OCI-LY7 (cell line): ENCODE data around the gene PRF1. TPM values are rescaled to one million over a fixed set of nuclear protein-coding genes. Genes with fewer than 3 reads are reported as not detected.

Experiments used
- BruUV-seq: library from RNA; stranded (reverse); fragments of 400-500 nt; replicated peaks from 2 replicates; lab custom pipeline; 2021; lab: Mats Ljungman, UMichigan
- CTCF ChIA-PET: fragments of 300-600 bp; sonication (Branson Sonifier 250); formaldehyde crosslinking; loops from one replicate; lab custom pipeline; 2022; ENCODE audit warnings: antibody characterized with exemption; ENCODE audit not compliant: unreplicated experiment; lab: Charles Lee
- POLR2A ChIA-PET: fragments of 300-600 bp; sonication (Branson Sonifier 250); formaldehyde crosslinking; loops from one replicate; lab custom pipeline; 2022; ENCODE audit warnings: antibody characterized with exemption; lab: Charles Lee
- DNase-seq: peaks from one replicate; pipeline ENCODE4 v3.0.0-alpha.2; 2015; ENCODE audit warnings: low spot score
- H2AFZ ChIP-seq: fragments of 200-600 bp; sonication (generic), shearing (Covaris generic); 2 replicates; pipeline ENCODE4 v1.6.1; 2014; ENCODE audit warnings: mild to moderate bottlenecking, antibody characterized with exemption, low read length, moderate library complexity
- H3K27ac ChIP-seq: fragments of 200-600 bp; sonication (generic); 2 replicates; pipeline ENCODE4 v1.5.1; 2014; ENCODE audit warnings: mixed run types, low read depth, mild to moderate bottlenecking, moderate library complexity, low read length, inconsistent platforms; ENCODE audit not compliant: poor library complexity, severe bottlenecking
- H3K36me3 ChIP-seq: fragments of 200-600 bp; sonication (generic); 2 replicates; pipeline ENCODE4 v1.6.1; 2014; ENCODE audit warnings: mild to moderate bottlenecking, antibody characterized with exemption, low read length, moderate library complexity, mixed read lengths; ENCODE audit not compliant: insufficient read depth
- H3K4me1 ChIP-seq: fragments of 200-600 bp; sonication (generic); 2 replicates; pipeline ENCODE4 v1.5.1; 2014; ENCODE audit warnings: mild to moderate bottlenecking, low read length; ENCODE audit not compliant: insufficient read depth, poor library complexity, severe bottlenecking
- H3K4me2 ChIP-seq: fragments of 200-600 bp; sonication (generic); 2 replicates; pipeline ENCODE4 v1.6.1; 2014; ENCODE audit warnings: mild to moderate bottlenecking, low read length
- H3K4me3 ChIP-seq: fragments of 200-600 bp; sonication (generic); 2 replicates; pipeline ENCODE4 v1.5.1; 2014; ENCODE audit warnings: mild to moderate bottlenecking, low read depth, low read length; ENCODE audit not compliant: poor library complexity, severe bottlenecking
- H3K79me2 ChIP-seq: fragments of 200-600 bp; sonication (generic); 2 replicates; pipeline ENCODE4 v1.6.1; 2016; ENCODE audit warnings: low read depth, mild to moderate bottlenecking, low read length, moderate library complexity, mixed read lengths; ENCODE audit not compliant: insufficient read depth
- H3K9me2 ChIP-seq: fragments of 200-600 bp; sonication (generic); 2 replicates; pipeline ENCODE4 v1.6.1; 2016; ENCODE audit warnings: mild to moderate bottlenecking, low read length, mixed read lengths; ENCODE audit not compliant: insufficient read depth
- H3K9me3 ChIP-seq: fragments of 200-600 bp; sonication (generic); 2 replicates; pipeline ENCODE4 v1.6.1; 2014; ENCODE audit warnings: mild to moderate bottlenecking, mixed run types, low read length, mixed read lengths
- H4K20me1 ChIP-seq: fragments of 200-600 bp; sonication (generic); 2 replicates; pipeline ENCODE4 v1.6.1; 2014; ENCODE audit warnings: mild to moderate bottlenecking, antibody characterized with exemption, low read length, moderate library complexity, mixed read lengths; ENCODE audit not compliant: insufficient read depth
- EZH2phosphoT487 ChIP-seq: fragments of 200-600 bp; sonication (generic); IDR thresholded peaks from 2 replicates; pipeline ENCODE4 v1.6.1; 2018; ENCODE audit warnings: low read depth, borderline replicate concordance, mild to moderate bottlenecking, mixed run types, antibody characterized with exemption, low read length, moderate library complexity, mixed read lengths
- intact Hi-C: fragments of 100-400 bp; cut with micrococcal nuclease; formaldehyde crosslinking; loops from one replicate; pipeline ENCODE4 v1.10.0; 2022; ENCODE audit not compliant: unreplicated experiment
- total RNA-seq, 2 experiments: library from RNA; depleted of rRNA in 1 of 2; stranded (reverse); fragments of >200 nt in 1 of 2; shearing (Covaris generic) in 1 of 2; gene quantifications; 2 replicates each; pipeline ENCODE4 v1.2.3, GENCODE V29; 2014 to 2022
- TF ChIP-seq, protein P1 (sequence below): fragments of 200-600 bp; sonication (generic); conservative IDR thresholded peaks from 2 replicates; pipeline ENCODE4 v1.5.1; 2014; ENCODE audit warnings: mild to moderate bottlenecking, antibody characterized with exemption, low read length, moderate library complexity, mixed read lengths

Gene PRF1
- total RNA-seq, 2 experiments from 2014 or later: 5.8 to 7.0 TPM

DNA sequence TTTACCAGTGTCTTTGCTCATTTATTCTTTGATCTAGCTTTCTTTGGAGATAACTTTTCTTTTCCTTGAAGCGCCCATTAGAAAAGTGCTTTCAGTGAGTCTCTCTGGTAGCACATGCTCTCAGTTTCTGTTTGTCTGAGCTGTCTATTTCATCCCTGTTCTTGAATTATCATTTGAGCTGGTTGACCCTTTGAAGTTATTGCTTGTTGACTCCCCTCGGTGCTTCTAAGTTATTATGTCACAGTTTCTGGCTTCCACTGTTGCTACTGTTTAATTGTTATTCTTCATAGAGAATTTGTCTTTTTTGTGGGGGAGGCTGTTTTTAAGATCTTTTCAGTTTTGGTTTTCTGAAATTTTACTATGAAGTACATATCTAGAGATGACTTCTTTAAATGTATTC lies 11.4 kb upstream of the PRF1 start:
- Histone ChIP-seq H3K27ac (no peak overlapping the region), H3K9me2 (no peaks in the 10 kb centered on the region), H3K4me1 (no peaks in the 10 kb centered on the region), H4K20me1 (no peaks in the 10 kb centered on the region), H3K4me2 (no peak overlapping the region), H3K9me3 (no peaks in the 10 kb centered on the region), H3K4me3 (no peak overlapping the region), H2AFZ (no peak overlapping the region), H3K36me3 (no peaks in the 10 kb centered on the region), H3K79me2 (no peaks in the 10 kb centered on the region)
- DNase-seq: no peak
- no peak for TF ChIP-seq EZH2phosphoT487
- TF ChIP-seq, protein P1, sequence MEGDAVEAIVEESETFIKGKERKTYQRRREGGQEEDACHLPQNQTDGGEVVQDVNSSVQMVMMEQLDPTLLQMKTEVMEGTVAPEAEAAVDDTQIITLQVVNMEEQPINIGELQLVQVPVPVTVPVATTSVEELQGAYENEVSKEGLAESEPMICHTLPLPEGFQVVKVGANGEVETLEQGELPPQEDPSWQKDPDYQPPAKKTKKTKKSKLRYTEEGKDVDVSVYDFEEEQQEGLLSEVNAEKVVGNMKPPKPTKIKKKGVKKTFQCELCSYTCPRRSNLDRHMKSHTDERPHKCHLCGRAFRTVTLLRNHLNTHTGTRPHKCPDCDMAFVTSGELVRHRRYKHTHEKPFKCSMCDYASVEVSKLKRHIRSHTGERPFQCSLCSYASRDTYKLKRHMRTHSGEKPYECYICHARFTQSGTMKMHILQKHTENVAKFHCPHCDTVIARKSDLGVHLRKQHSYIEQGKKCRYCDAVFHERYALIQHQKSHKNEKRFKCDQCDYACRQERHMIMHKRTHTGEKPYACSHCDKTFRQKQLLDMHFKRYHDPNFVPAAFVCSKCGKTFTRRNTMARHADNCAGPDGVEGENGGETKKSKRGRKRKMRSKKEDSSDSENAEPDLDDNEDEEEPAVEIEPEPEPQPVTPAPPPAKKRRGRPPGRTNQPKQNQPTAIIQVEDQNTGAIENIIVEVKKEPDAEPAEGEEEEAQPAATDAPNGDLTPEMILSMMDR: no peak
- ChIA-PET POLR2A (no interaction called here), CTCF (no interaction called here)
- intact Hi-C loops: no loop called here
- BruUV-seq: no TSS peak

DNA sequence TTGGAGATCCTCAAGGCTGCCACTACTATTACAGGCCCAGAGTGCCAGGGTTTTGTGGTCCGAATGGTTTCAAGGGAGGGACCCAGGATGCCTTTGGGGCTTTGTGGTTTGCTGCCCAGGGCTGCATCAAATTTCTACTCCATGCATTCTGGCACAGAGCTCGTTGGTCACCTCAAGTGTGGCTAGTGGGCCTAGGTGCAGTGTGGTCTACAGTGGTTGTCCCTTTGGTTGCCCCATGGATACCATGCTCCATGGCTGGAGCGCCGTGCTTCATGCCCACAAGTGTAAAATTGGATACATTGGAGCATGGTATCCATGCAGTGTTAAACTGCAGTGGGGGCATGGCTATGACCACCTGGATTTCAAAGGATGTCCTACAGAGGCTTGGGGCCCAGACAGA lies 5.4 kb upstream of the PRF1 start:
- POLR2A ChIA-PET: no interaction called here
- Histone ChIP-seq H3K4me2 (no peak overlapping the region), H3K27ac (no peak overlapping the region), H3K4me3 (no peak overlapping the region), H2AFZ (no peak overlapping the region), H3K9me2 (no peaks in the 10 kb centered on the region), H4K20me1 (no peaks in the 10 kb centered on the region), H3K36me3 (no peaks in the 10 kb centered on the region), H3K79me2 (no peaks in the 10 kb centered on the region), H3K9me3 (no peaks in the 10 kb centered on the region), H3K4me1 (no peaks in the 10 kb centered on the region)
- intact Hi-C loops: no loop called here
- TF ChIP-seq, protein P1: no peak
- no peak for TF ChIP-seq EZH2phosphoT487
- DNase-seq: no peak
- CTCF ChIA-PET: no interaction called here
- no TSS peak for BruUV-seq

DNA sequence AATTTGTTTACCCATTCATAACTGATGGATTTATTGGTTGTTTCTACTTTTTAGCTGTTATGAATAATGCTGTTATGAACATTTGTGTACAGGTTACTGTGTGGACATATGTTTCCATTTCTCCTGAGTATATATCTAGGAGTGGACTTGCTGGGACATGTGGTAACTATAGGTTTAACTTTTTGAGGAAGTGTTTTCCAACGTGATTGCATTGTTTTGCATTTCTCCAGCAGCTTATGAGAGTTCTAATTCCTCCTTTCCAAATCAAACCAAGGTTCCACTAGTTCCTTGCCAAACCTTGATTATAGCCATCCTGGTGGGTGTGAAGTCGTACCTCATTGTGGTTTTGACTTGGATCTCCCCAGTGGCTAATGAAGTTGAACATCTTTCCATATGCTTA lies 2.6 kb upstream of the PRF1 start:
- POLR2A ChIA-PET: no interaction called here

More for the DNA sequence above, 2.6 kb upstream of the PRF1 start:
- H4K20me1 ChIP-seq: no peaks in the 10 kb centered on the region
- no peaks in the 10 kb centered on the region for H3K79me2 ChIP-seq
- no peak for TF ChIP-seq EZH2phosphoT487
- TF ChIP-seq, protein P1: no peak
- H2AFZ ChIP-seq: no peak overlapping the region
- H3K4me3 ChIP-seq: no peak overlapping the region
- CTCF ChIA-PET: no interaction called here
- peaks cover 12% of the 10 kb centered on the region for H3K4me1 ChIP-seq
- no TSS peak for BruUV-seq
- no peak overlapping the region for H3K4me2 ChIP-seq
- H3K36me3 ChIP-seq: no peaks in the 10 kb centered on the region
- no peaks in the 10 kb centered on the region for H3K9me2 ChIP-seq
- no peak for DNase-seq
- no peaks in the 10 kb centered on the region for H3K9me3 ChIP-seq
- H3K27ac ChIP-seq: no peak overlapping the region
- intact Hi-C loops: no loop called here
